ENCODE results near the gene CDKAL1. TPM values are rescaled to one million over a fixed set of nuclear protein-coding genes. Genes with fewer than 3 reads are reported as not detected.

Gene CDKAL1
- total RNA-seq, 1 donor = 26.8 TPM

GRCh38 chr6:20800229-20800628 is 266.0 kb downstream of the CDKAL1 start:
- no peak for DNase-seq (ENCODE audit: low read depth)
- no peak for TF ChIP-seq CTCF (IDR thresholded peaks at IDR 0.05; ENCODE audit: insufficient read depth, low read depth, low read length)
- no peak overlapping the region for H3K4me3 ChIP-seq (ENCODE audit: low read depth, low read length)

- DNase-seq (ENCODE audit: low read depth) = no peak
- TF ChIP-seq CTCF (IDR thresholded peaks at IDR 0.05; ENCODE audit: insufficient read depth, low read depth, low read length) = no peak
- no peak overlapping the region for H3K4me3 ChIP-seq (ENCODE audit: low read depth, low read length)
Observed at GRCh38 chr6:20800653-20801052, 266.4 kb downstream of the CDKAL1 start.

GRCh38 chr6:20801595-20801994 is 267.3 kb downstream of the CDKAL1 start:
- no peak for TF ChIP-seq CTCF (IDR thresholded peaks at IDR 0.05; ENCODE audit: insufficient read depth, low read depth, low read length)
- no peak overlapping the region for H3K4me3 ChIP-seq (ENCODE audit: low read depth, low read length)
- no peak for DNase-seq (ENCODE audit: low read depth)

- DNase-seq (ENCODE audit: low read depth) = no peak
- no peak overlapping the region for H3K4me3 ChIP-seq (ENCODE audit: low read depth, low read length)
- TF ChIP-seq CTCF (IDR thresholded peaks at IDR 0.05; ENCODE audit: insufficient read depth, low read depth, low read length) = no peak
Observed at GRCh38 chr6:20802596-20802995, 268.3 kb downstream of the CDKAL1 start.

GRCh38 chr6:20805021-20805420 is 270.8 kb downstream of the CDKAL1 start:
- TF ChIP-seq CTCF (IDR thresholded peaks at IDR 0.05; ENCODE audit: insufficient read depth, low read depth, low read length) = no peak
- no peak overlapping the region for H3K4me3 ChIP-seq (ENCODE audit: low read depth, low read length)
- DNase-seq (ENCODE audit: low read depth) = no peak

- no peak overlapping the region for H3K4me3 ChIP-seq (ENCODE audit: low read depth, low read length)
- no peak for TF ChIP-seq CTCF (IDR thresholded peaks at IDR 0.05; ENCODE audit: insufficient read depth, low read depth, low read length)
- no peak for DNase-seq (ENCODE audit: low read depth)
Observed at GRCh38 chr6:20806669-20807068, 272.4 kb downstream of the CDKAL1 start.

GRCh38 chr6:20808439-20808838 is 274.2 kb downstream of the CDKAL1 start:
- no peak overlapping the region for H3K4me3 ChIP-seq (ENCODE audit: low read depth, low read length)

More at GRCh38 chr6:20808439-20808838, 274.2 kb downstream of the CDKAL1 start:
- no peak for DNase-seq (ENCODE audit: low read depth)
- no peak for TF ChIP-seq CTCF (IDR thresholded peaks at IDR 0.05; ENCODE audit: insufficient read depth, low read depth, low read length)

Data from fibroblast of villous mesenchyme (primary cell).